Liver (tissue), 9 donors: ENCODE measurements around the gene RNF6. TPM values are rescaled to one million over a fixed set of nuclear protein-coding genes. Genes with fewer than 3 reads are reported as not detected.

Source experiments
- DNase-seq: peaks from one replicate; pipeline ENCODE4 v3.0.0-alpha.2; 2017; ENCODE audit warnings: low spot score
- H3K27ac ChIP-seq, 2 donors: one replicate each; pipeline ENCODE4 v1.7.0; 2013; ENCODE audit warnings: inconsistent platforms in 2 of 2, low read length in 2 of 2, control low read depth in 1 of 2, low read depth in 1 of 2, mild to moderate bottlenecking in 1 of 2
- H3K27me3 ChIP-seq, 4 donors: one replicate each; pipeline versions ENCODE4 v1.6.1 to v1.7.0; 2013; ENCODE audit warnings: low read length in 3 of 4, inconsistent platforms in 1 of 4, mild to moderate bottlenecking in 1 of 4, moderate library complexity in 1 of 4; ENCODE audit not compliant: control insufficient read depth in 4 of 4, insufficient read depth in 4 of 4
- H3K36me3 ChIP-seq, 4 donors: one replicate each; pipeline versions ENCODE4 v1.6.1 to v1.7.0; 2013; ENCODE audit warnings: low read length in 3 of 4, mild to moderate bottlenecking in 3 of 4, low read depth in 1 of 4, moderate library complexity in 1 of 4; ENCODE audit not compliant: control insufficient read depth in 4 of 4, insufficient read depth in 3 of 4
- H3K4me1 ChIP-seq, 4 donors: one replicate each; pipeline versions ENCODE4 v1.6.1 to v1.7.0; 2013; ENCODE audit warnings: low read length in 3 of 4, mild to moderate bottlenecking in 3 of 4, moderate library complexity in 1 of 4; ENCODE audit not compliant: control insufficient read depth in 4 of 4, insufficient read depth in 4 of 4
- H3K4me3 ChIP-seq, 3 donors: one replicate each; pipeline versions ENCODE4 v1.6.1 to v1.7.0; 2013; ENCODE audit warnings: low read length in 3 of 3, control low read depth in 1 of 3, low read depth in 1 of 3, mild to moderate bottlenecking in 1 of 3
- H3K9ac ChIP-seq, 2 donors: one replicate each; pipeline ENCODE4 v1.7.0; 2013; ENCODE audit warnings: low read length in 2 of 2, mild to moderate bottlenecking in 2 of 2, moderate library complexity in 2 of 2, control low read depth in 1 of 2, low read depth in 1 of 2
- H3K9me3 ChIP-seq, 4 donors: one replicate each; pipeline versions ENCODE4 v1.6.1 to v1.7.0; 2013; ENCODE audit warnings: low read length in 3 of 4; ENCODE audit not compliant: control insufficient read depth in 4 of 4
- ATF3 ChIP-seq: IDR thresholded peaks from 2 replicates; pipeline ENCODE4 v1.6.1; 2016; ENCODE audit warnings: antibody characterized with exemption
- CTCF ChIP-seq: fragments of 150-350 bp; IDR thresholded peaks from 2 replicates; pipeline ENCODE4 v1.5.1; 2017; ENCODE audit warnings: improper control_type of control experiment, low read depth, low read length; ENCODE audit not compliant: missing input control
- EGR1 ChIP-seq, 2 donors: IDR thresholded peaks; 2 replicates each; pipeline ENCODE4 v1.6.1; 2016 to 2018; ENCODE audit warnings: antibody characterized with exemption in 2 of 2, low read depth in 2 of 2
- FOXA1 ChIP-seq: IDR thresholded peaks from 2 replicates; pipeline ENCODE4 v1.6.1; 2016; ENCODE audit warnings: antibody characterized with exemption
- FOXA2 ChIP-seq: IDR thresholded peaks from 2 replicates; pipeline ENCODE4 v1.6.1; 2016; ENCODE audit warnings: antibody characterized with exemption
- GABPA ChIP-seq, 2 donors: IDR thresholded peaks in 1 of 2; conservative IDR thresholded peaks in 1 of 2; 2 replicates each; pipeline ENCODE4 v1.6.1; 2016; ENCODE audit warnings: antibody characterized with exemption in 2 of 2, mild to moderate bottlenecking in 1 of 2, moderate library complexity in 1 of 2
- HNF4A ChIP-seq, 2 donors: conservative IDR thresholded peaks; 2 replicates each; pipeline ENCODE4 v1.6.1; 2016; ENCODE audit warnings: antibody characterized with exemption in 2 of 2, mild to moderate bottlenecking in 2 of 2
- HNF4G ChIP-seq: IDR thresholded peaks from 2 replicates; pipeline ENCODE4 v1.6.1; 2016; ENCODE audit warnings: antibody characterized with exemption
- JUND ChIP-seq, 2 donors: IDR thresholded peaks; 2 replicates each; pipeline ENCODE4 v1.6.1; 2016; ENCODE audit warnings: antibody characterized with exemption in 2 of 2
- MAX ChIP-seq: IDR thresholded peaks from 2 replicates; pipeline ENCODE4 v1.6.1; 2016; ENCODE audit warnings: antibody characterized with exemption
- NR2F2 ChIP-seq: IDR thresholded peaks from 2 replicates; pipeline ENCODE4 v1.6.1; 2016; ENCODE audit warnings: antibody characterized with exemption
- REST ChIP-seq: IDR thresholded peaks from 2 replicates; pipeline ENCODE4 v1.6.1; 2016; ENCODE audit warnings: antibody characterized with exemption, mild to moderate bottlenecking
- RXRA ChIP-seq, 2 donors: IDR thresholded peaks; 2 replicates each; pipeline ENCODE4 v1.6.1; 2017 to 2018; ENCODE audit warnings: antibody characterized with exemption in 2 of 2, mild to moderate bottlenecking in 1 of 2
- SP1 ChIP-seq: IDR thresholded peaks from 2 replicates; pipeline ENCODE4 v1.6.1; 2018; ENCODE audit warnings: antibody characterized with exemption, mild to moderate bottlenecking
- TAF1 ChIP-seq: conservative IDR thresholded peaks from 2 replicates; pipeline ENCODE4 v1.6.1; 2016; ENCODE audit warnings: antibody characterized with exemption, mild to moderate bottlenecking
- YY1 ChIP-seq: IDR thresholded peaks from 2 replicates; pipeline ENCODE4 v1.6.1; 2016; ENCODE audit warnings: antibody characterized with exemption, mild to moderate bottlenecking
- ZBTB33 ChIP-seq: IDR thresholded peaks from 2 replicates; pipeline ENCODE4 v1.6.1; 2016; ENCODE audit warnings: antibody characterized with exemption
- WGBS: extraction: QIAGEN DNeasy Blood & Tissue Kit; methylation state at CpG from one replicate; pipeline ENCODE4 v1.1.7; 2013; 5-methylcytosine and 5-hydroxymethylcytosine counted together
- polyA plus RNA-seq, 2 donors: library from polyadenylated mRNA; stranded (reverse) in 1 of 2; unstranded in 1 of 2; fragments of 200-250 nt in 1 of 2; fragments of >200 nt in 1 of 2; fragmentation: Nextera tagmentation in 1 of 2; extraction: Ambion mirVana in 1 of 2; gene quantifications; one replicate each; pipeline versions ENCODE4 v1.2.1 to v1.2.3, GENCODE V29; 2013 to 2015
- total RNA-seq, 2 donors: library from RNA; depleted of rRNA; stranded (reverse); fragments of >200 nt; gene quantifications; one replicate each; pipeline ENCODE4 v1.2.3, GENCODE V29; 2014
- donor health status: healthy.
- donor health status: healthy.
- donor health status: healthy.
- donor health status: healthy.
- donor health status: healthy.

RNF6 gene
- total and polyA plus RNA-seq, 4 donors, result 8.1 to 21.9 (median 14.8) TPM

- H3K4me3 ChIP-seq, result no peak overlapping the region
- DNase-seq, result no peak
- no peak overlapping the region for H3K9ac ChIP-seq
- H3K9me3 ChIP-seq, result no peaks in the 10 kb centered on the region
- no peaks in the 10 kb centered on the region for H3K4me1 ChIP-seq
- no peaks in the 10 kb centered on the region for H3K27me3 ChIP-seq
- TF ChIP-seq MAX (no peak), REST (no peak), CTCF (no peak), GABPA (IDR thresholded peaks at IDR 0.05 in 1 of 2, conservative IDR thresholded peaks at IDR 0.05 in 1 of 2) (no peak), SP1 (no peak), FOXA2 (no peak), FOXA1 (no peak), ZBTB33 (no peak), JUND (IDR thresholded peaks at IDR 0.05) (no peak), RXRA (IDR thresholded peaks at IDR 0.05) (no peak), TAF1 (no peak), YY1 (no peak), ATF3 (no peak), EGR1 (IDR thresholded peaks at IDR 0.05; ENCODE audit: low read depth in 2 of 2) (no peak), NR2F2 (no peak), HNF4G (no peak), HNF4A (conservative IDR thresholded peaks at IDR 0.05) (no peak)
- 75% methylated on average over 6 of the region's 6 CpGs for WGBS
- no peaks in the 10 kb centered on the region for H3K36me3 ChIP-seq
- H3K27ac ChIP-seq, result no peak overlapping the region
Observed at GRCh38 chr13:26230703-26231102, 8.6 kb upstream of the RNF6 start.
